GM23338 (cell line): ENCODE measurements around the gene ABCA6. TPM values are rescaled to one million over a fixed set of nuclear protein-coding genes. Genes with fewer than 3 reads are reported as not detected.

Source experiments
- ATAC-seq: fragments of 200-7000 bp; cut with Tn5 transposase; 3 replicates; pipeline ENCODE4 v1.9.1; 2020
- DNase-seq: peaks from one replicate; pipeline ENCODE4 v3.0.0-alpha.2; 2015; ENCODE audit warnings: low spot score
- H2AFZ ChIP-seq: fragments of 200-600 bp; sonication (generic); 2 replicates; pipeline ENCODE4 v1.8.0; 2016; ENCODE audit warnings: antibody characterized with exemption, mild to moderate bottlenecking, moderate library complexity
- H3F3A ChIP-seq: fragments of 200-600 bp; sonication (generic); replicated peaks from 2 replicates; pipeline ENCODE4 v1.8.0; 2017; ENCODE audit warnings: antibody characterized with exemption, mixed run types, low read depth
- H3K27ac ChIP-seq: fragments of 200-600 bp; sonication (generic); 2 replicates; pipeline ENCODE4 v1.6.1; 2016; ENCODE audit warnings: low read depth
- H3K27me3 ChIP-seq: fragments of 200-600 bp; sonication (generic); 2 replicates; pipeline ENCODE4 v1.8.0; 2016; ENCODE audit warnings: mild to moderate bottlenecking, mixed run types, moderate library complexity; ENCODE audit not compliant: insufficient read depth
- H3K36me3 ChIP-seq: fragments of 200-600 bp; sonication (generic); 2 replicates; pipeline ENCODE4 v1.8.0; 2016; ENCODE audit warnings: mild to moderate bottlenecking; ENCODE audit not compliant: insufficient read depth
- H3K4me1 ChIP-seq: fragments of 200-600 bp; sonication (generic); 2 replicates; pipeline ENCODE4 v1.8.0; 2016; ENCODE audit warnings: mild to moderate bottlenecking, moderate library complexity; ENCODE audit not compliant: insufficient read depth
- H3K4me2 ChIP-seq: fragments of 200-600 bp; sonication (generic); 2 replicates; pipeline ENCODE4 v1.7.1; 2017; ENCODE audit warnings: mixed run types
- H3K4me3 ChIP-seq: fragments of 200-600 bp; sonication (generic); 2 replicates; pipeline ENCODE4 v1.6.1; 2016; ENCODE audit warnings: mixed run types
- H3K79me2 ChIP-seq: fragments of 200-600 bp; sonication (generic); replicated peaks from 2 replicates; pipeline ENCODE4 v1.8.0; 2017; ENCODE audit warnings: mild to moderate bottlenecking; ENCODE audit not compliant: insufficient read depth
- H3K9me2 ChIP-seq: fragments of 200-600 bp; sonication (generic); 2 replicates; pipeline ENCODE4 v1.8.0; 2017; ENCODE audit not compliant: insufficient read depth
- H4K20me1 ChIP-seq: fragments of 200-600 bp; sonication (generic); replicated peaks from 2 replicates; pipeline ENCODE4 v1.8.0; 2017; ENCODE audit warnings: mild to moderate bottlenecking; ENCODE audit not compliant: insufficient read depth
- H3K27ac Mint-ChIP-seq: 2 replicates; pipeline ENCODE4 v1.8.0; 2020; ENCODE audit warnings: inconsistent platforms, mild to moderate bottlenecking, moderate library complexity, mixed read lengths
- H3K27me3 Mint-ChIP-seq: 3 replicates; pipeline ENCODE4 v1.8.0; 2022; ENCODE audit warnings: low read depth, mild to moderate bottlenecking, moderate library complexity, mixed read lengths, inconsistent platforms; ENCODE audit not compliant: insufficient read depth, poor library complexity
- H3K36me3 Mint-ChIP-seq: 3 replicates; pipeline ENCODE4 v1.8.0; 2021; ENCODE audit warnings: low read depth, mild to moderate bottlenecking, inconsistent platforms, moderate library complexity, mixed read lengths
- H3K4me1 Mint-ChIP-seq: 3 replicates; pipeline ENCODE4 v1.8.0; 2020; ENCODE audit warnings: mild to moderate bottlenecking, inconsistent platforms, mixed read lengths
- H3K4me3 Mint-ChIP-seq: 3 replicates; pipeline ENCODE4 v1.8.0; 2021; ENCODE audit warnings: moderate library complexity, mild to moderate bottlenecking, inconsistent platforms, mixed read lengths
- H3K9me3 Mint-ChIP-seq: 3 replicates; pipeline ENCODE4 v1.8.0; 2020; ENCODE audit warnings: moderate library complexity, mild to moderate bottlenecking, inconsistent platforms, mixed read lengths
- CREB1 ChIP-seq: fragments of 250-450 bp; sonication (Bioruptor Pico); IDR thresholded peaks from 2 replicates; pipeline ENCODE4 v1.5.0; 2020; ENCODE audit warnings: low read depth, mild to moderate bottlenecking, moderate library complexity
- CTCF ChIP-seq, 2 experiments: fragments of 200-600 bp in 1 of 2; sonication (generic) in 1 of 2; conservative IDR thresholded peaks; 2 replicates each; pipeline versions ENCODE4 v1.5.1 to v1.6.1; 2016 to 2017; ENCODE audit warnings: antibody characterized with exemption in 2 of 2, low read depth in 2 of 2, mild to moderate bottlenecking in 2 of 2, moderate library complexity in 1 of 2
- ETS1 ChIP-seq: IDR thresholded peaks from 2 replicates; pipeline ENCODE4 v1.6.1; 2016; ENCODE audit warnings: antibody characterized with exemption
- EZH2 ChIP-seq: fragments of 200-600 bp; sonication (generic); IDR thresholded peaks from one replicate; pipeline ENCODE4 v1.8.0; 2017; ENCODE audit warnings: antibody characterized with exemption, mild to moderate bottlenecking, low read depth; ENCODE audit not compliant: unreplicated experiment
- EZH2phosphoT487 ChIP-seq: fragments of 200-600 bp; sonication (generic); IDR thresholded peaks from one replicate; pipeline ENCODE4 v1.8.1; 2018; ENCODE audit warnings: antibody characterized with exemption; ENCODE audit not compliant: unreplicated experiment
- JUNB ChIP-seq: IDR thresholded peaks from one replicate; pipeline ENCODE4 v1.6.1; 2016; ENCODE audit warnings: antibody characterized with exemption; ENCODE audit not compliant: unreplicated experiment
- NANOG ChIP-seq: IDR thresholded peaks from 2 replicates; pipeline ENCODE4 v1.6.1; 2016; ENCODE audit warnings: antibody characterized with exemption, borderline replicate concordance
- POLR2AphosphoS5 ChIP-seq: IDR thresholded peaks from 2 replicates; pipeline ENCODE4 v1.6.1; 2016; ENCODE audit warnings: antibody characterized with exemption, low read depth
- STAT1 ChIP-seq: IDR thresholded peaks from one replicate; pipeline ENCODE4 v1.6.1; 2016; ENCODE audit warnings: antibody characterized with exemption; ENCODE audit not compliant: unreplicated experiment
- ZNF114 ChIP-seq: fragments of 250-450 bp; sonication (Bioruptor Pico); IDR thresholded peaks from 2 replicates; pipeline ENCODE4 v1.5.0; 2020; ENCODE audit warnings: mild to moderate bottlenecking, moderate library complexity
- ZNF331 ChIP-seq: fragments of 250-450 bp; sonication (Bioruptor Pico); IDR thresholded peaks from 2 replicates; pipeline ENCODE4 v1.5.0; 2020; ENCODE audit warnings: low read depth, mild to moderate bottlenecking, moderate library complexity
- ZNF462 ChIP-seq: fragments of 250-450 bp; sonication (Bioruptor Pico); IDR thresholded peaks from 2 replicates; pipeline ENCODE4 v1.5.0; 2020; ENCODE audit warnings: mild to moderate bottlenecking, moderate library complexity
- polyA plus RNA-seq: library from polyadenylated mRNA; unstranded; fragments of >200 nt; fragmentation: Nextera tagmentation; extraction: Ambion mirVana; gene quantifications from 2 replicates; pipeline ENCODE4 v1.2.1, GENCODE V29; 2016
- total RNA-seq: library from RNA; depleted of rRNA; stranded (reverse); fragments of >200 nt; shearing (Covaris generic); gene quantifications from 2 replicates; pipeline ENCODE4 v1.2.3, GENCODE V29; 2014
- TF ChIP-seq, protein P1 (sequence below): IDR thresholded peaks from one replicate; pipeline ENCODE4 v1.6.1; 2018; ENCODE audit warnings: antibody characterized with exemption; ENCODE audit not compliant: unreplicated experiment

The ABCA6 gene
- total and polyA plus RNA-seq, 2 experiments from 2014 or later = not detected

DNA sequence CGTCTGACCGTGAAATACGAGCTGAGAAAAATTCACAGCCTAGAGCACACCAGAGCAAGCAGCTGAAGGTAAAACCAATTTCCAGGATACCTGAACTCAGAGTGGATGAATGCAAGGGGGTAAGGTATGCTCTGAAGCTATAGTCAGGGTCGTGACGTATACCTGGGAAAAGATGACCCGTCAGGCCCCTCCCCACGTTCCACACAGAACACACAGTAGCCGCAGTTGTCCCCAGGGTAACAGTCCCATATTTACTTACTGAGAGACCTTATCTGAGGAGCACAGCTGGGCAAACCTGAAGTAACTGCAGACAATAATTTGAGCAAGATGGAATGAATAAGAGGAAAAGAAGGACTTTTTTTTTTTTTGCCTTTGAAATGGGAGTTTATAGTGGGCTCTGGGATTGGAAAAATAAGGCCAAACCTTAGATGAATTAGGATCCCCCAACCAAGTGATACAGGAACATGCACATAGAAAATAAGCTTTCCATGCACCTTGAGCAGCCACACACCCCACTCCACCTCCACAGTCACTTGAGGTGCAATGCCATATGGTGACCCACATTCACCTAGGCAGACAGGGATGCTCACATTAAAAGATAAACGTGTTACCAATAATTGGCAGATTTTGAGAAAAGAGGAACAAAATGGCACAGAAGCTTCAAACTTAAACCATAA lies 38.0 kb downstream of the ABCA6 start:
- H4K20me1 ChIP-seq = no peaks in the 10 kb centered on the region
- H3F3A ChIP-seq = no peaks in the 10 kb centered on the region
- no peak for ATAC-seq
- H3K27me3 ChIP-seq = no peaks in the 10 kb centered on the region
- H3K9me2 ChIP-seq = no peaks in the 10 kb centered on the region
- H2AFZ ChIP-seq = no peak overlapping the region
- Mint-ChIP-seq H3K27me3 (no peaks in the 10 kb centered on the region), H3K4me3 (no peak overlapping the region), H3K4me1 (no peaks in the 10 kb centered on the region), H3K9me3 (no peaks in the 10 kb centered on the region), H3K36me3 (no peaks in the 10 kb centered on the region), H3K27ac (no peak overlapping the region)
- no peaks in the 10 kb centered on the region for H3K79me2 ChIP-seq
- H3K4me1 ChIP-seq = no peaks in the 10 kb centered on the region
- no peak for TF ChIP-seq CTCF (conservative IDR thresholded peaks at IDR 0.05; ENCODE audit: low read depth in 2 of 2)
- TF ChIP-seq EZH2phosphoT487 = no peak
- TF ChIP-seq EZH2 = no peak
- TF ChIP-seq JUNB = no peak
- TF ChIP-seq NANOG = no peak
- no peak for TF ChIP-seq ZNF462
- TF ChIP-seq STAT1 = no peak
- TF ChIP-seq, protein P1, sequence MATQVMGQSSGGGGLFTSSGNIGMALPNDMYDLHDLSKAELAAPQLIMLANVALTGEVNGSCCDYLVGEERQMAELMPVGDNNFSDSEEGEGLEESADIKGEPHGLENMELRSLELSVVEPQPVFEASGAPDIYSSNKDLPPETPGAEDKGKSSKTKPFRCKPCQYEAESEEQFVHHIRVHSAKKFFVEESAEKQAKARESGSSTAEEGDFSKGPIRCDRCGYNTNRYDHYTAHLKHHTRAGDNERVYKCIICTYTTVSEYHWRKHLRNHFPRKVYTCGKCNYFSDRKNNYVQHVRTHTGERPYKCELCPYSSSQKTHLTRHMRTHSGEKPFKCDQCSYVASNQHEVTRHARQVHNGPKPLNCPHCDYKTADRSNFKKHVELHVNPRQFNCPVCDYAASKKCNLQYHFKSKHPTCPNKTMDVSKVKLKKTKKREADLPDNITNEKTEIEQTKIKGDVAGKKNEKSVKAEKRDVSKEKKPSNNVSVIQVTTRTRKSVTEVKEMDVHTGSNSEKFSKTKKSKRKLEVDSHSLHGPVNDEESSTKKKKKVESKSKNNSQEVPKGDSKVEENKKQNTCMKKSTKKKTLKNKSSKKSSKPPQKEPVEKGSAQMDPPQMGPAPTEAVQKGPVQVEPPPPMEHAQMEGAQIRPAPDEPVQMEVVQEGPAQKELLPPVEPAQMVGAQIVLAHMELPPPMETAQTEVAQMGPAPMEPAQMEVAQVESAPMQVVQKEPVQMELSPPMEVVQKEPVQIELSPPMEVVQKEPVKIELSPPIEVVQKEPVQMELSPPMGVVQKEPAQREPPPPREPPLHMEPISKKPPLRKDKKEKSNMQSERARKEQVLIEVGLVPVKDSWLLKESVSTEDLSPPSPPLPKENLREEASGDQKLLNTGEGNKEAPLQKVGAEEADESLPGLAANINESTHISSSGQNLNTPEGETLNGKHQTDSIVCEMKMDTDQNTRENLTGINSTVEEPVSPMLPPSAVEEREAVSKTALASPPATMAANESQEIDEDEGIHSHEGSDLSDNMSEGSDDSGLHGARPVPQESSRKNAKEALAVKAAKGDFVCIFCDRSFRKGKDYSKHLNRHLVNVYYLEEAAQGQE = no peak
- no peak for TF ChIP-seq POLR2AphosphoS5
- TF ChIP-seq CREB1 = no peak
- TF ChIP-seq ZNF331 (CRISPR knock-in tag) = no peak
- TF ChIP-seq ETS1 = no peak
- TF ChIP-seq ZNF114 (CRISPR knock-in tag) = no peak
- no peak overlapping the region for H3K27ac ChIP-seq
- H3K36me3 ChIP-seq = no peaks in the 10 kb centered on the region
- H3K4me3 ChIP-seq = no peak overlapping the region
- no peak for DNase-seq
- H3K4me2 ChIP-seq = no peak overlapping the region
